Measurements from ENCODE around the gene TCP11L1.

The TCP11L1 gene, protein sequence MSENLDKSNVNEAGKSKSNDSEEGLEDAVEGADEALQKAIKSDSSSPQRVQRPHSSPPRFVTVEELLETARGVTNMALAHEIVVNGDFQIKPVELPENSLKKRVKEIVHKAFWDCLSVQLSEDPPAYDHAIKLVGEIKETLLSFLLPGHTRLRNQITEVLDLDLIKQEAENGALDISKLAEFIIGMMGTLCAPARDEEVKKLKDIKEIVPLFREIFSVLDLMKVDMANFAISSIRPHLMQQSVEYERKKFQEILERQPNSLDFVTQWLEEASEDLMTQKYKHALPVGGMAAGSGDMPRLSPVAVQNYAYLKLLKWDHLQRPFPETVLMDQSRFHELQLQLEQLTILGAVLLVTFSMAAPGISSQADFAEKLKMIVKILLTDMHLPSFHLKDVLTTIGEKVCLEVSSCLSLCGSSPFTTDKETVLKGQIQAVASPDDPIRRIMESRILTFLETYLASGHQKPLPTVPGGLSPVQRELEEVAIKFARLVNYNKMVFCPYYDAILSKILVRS

DNA sequence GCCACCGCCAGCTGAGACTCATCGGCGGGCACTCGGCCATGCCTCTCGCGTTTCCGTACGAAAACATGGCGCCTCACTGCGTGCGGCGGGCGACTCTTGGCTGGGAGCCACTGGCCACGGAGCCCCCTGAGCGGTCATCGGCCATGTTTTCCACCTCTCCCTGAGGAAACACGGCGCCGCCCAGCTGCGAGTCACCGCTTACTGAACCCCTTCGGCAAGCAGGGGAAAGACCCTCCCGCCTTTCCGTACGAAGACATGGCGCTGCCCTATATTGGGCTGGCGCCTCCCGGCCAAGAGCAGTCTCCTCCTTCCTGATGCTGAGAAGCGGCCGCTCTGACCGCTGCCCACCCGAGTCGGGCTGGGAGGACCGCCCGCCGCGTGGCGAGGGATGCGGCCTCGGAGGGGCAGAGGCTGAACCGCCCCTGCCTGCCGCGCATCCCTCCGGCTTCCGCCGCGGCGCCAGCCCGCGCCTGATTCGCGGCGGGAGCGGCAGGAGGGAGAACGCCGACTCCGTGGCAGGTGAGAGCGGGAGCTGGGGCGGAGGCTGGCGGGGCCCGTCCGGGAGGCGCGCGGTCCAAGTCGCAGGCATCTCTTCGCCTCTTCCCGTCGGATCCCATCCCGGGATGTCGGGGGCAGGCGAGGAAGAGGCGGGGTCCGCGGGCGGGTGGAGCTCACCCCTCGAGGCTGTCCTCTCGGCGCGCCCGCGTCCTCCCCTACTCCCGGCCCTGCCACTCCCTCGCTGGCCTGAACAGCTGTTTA, at the start of gene TCP11L1:
Gene TCP11L1, plus strand, starts transcription at position 299 of the 759 bp plus-strand sequence. CDS start 4,202 bp downstream, outside the sequence.
- Histone ChIP-seq H3K4me1 (ENCODE audit: control insufficient read depth, insufficient read depth, low read length) (peaks cover 10% of the 10 kb centered on the region), H3K4me3 (ENCODE audit: low read length in 2 of 2) (peak within 1 kb of the TSS; percentile 68 to 92), H3K27ac (ENCODE audit: low read length) (peak within 1 kb of the TSS; percentile 97), H3K9me3 (ENCODE audit: control insufficient read depth in 2 of 2, low read length in 2 of 2) (no peaks in the 10 kb centered on the region), H3K27me3 (ENCODE audit: control insufficient read depth in 1 of 2, insufficient read depth in 2 of 2, low read length in 2 of 2) (no peaks in the 10 kb centered on the region), H3K36me3 (ENCODE audit: control insufficient read depth in 2 of 2, insufficient read depth in 2 of 2, low read length in 2 of 2) (peaks cover 2 to 4% of the 10 kb centered on the region in 2 donors), H3K9ac (ENCODE audit: low read length in 2 of 2) (peak within 1 kb of the TSS; percentile 74 to 96)

DNA sequence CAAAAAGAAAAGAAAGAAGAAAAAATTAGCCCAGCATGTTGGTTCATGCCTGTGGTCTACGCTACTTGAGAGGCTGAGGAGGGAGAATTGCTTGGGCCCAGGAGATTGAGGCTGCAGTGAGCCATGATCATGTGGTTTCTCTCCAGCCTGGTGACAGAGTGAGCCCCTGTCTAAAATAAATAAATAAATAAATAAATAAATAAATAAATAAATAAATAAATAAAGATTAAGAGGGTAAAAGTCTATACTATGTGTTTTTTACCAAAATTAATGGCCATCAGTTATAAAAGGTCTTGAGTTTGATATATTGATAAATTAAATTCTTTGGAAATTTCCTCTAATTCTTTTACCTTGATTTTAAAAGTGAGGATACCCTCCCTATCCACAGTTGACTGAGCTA, 48.9 kb upstream of the TCP11L1 start:
- Histone ChIP-seq H3K36me3 (ENCODE audit: control insufficient read depth in 2 of 2, insufficient read depth in 2 of 2, low read length in 2 of 2) (no peaks in the 10 kb centered on the region), H3K27ac (ENCODE audit: low read length) (no peak overlapping the region), H3K4me1 (ENCODE audit: control insufficient read depth, insufficient read depth, low read length) (no peaks in the 10 kb centered on the region), H3K4me3 (ENCODE audit: low read length in 2 of 2) (no peak overlapping the region), H3K9me3 (ENCODE audit: control insufficient read depth in 2 of 2, low read length in 2 of 2) (peaks cover 0 to 4% of the 10 kb centered on the region in 2 donors), H3K9ac (ENCODE audit: low read length in 2 of 2) (no peak overlapping the region), H3K27me3 (ENCODE audit: control insufficient read depth in 1 of 2, insufficient read depth in 2 of 2, low read length in 2 of 2) (no peaks in the 10 kb centered on the region)

DNA sequence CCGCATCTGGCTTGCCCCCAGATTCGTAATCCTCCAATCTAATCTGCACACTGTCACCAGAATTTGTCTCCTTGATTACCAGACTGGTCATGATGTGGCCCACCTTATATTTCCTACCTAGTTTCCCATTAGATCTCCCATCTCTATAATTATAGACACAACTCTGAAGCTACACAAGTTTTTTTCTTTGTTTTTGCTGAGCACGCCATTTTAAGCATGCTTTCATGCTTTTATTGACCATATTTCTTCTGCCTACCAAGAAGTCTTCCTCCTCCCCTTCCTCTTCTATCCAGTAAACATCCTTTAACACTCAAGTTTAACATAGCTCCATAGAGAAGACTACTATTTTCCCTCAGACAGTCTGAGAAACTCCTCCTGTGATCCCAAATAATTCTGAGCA, 47.9 kb upstream of the TCP11L1 start:
- Histone ChIP-seq H3K9ac (ENCODE audit: low read length in 2 of 2) (no peak overlapping the region), H3K4me1 (ENCODE audit: control insufficient read depth, insufficient read depth, low read length) (no peaks in the 10 kb centered on the region), H3K27ac (ENCODE audit: low read length) (no peak overlapping the region), H3K9me3 (ENCODE audit: control insufficient read depth in 2 of 2, low read length in 2 of 2) (peaks cover 0 to 4% of the 10 kb centered on the region in 2 donors), H3K36me3 (ENCODE audit: control insufficient read depth in 2 of 2, insufficient read depth in 2 of 2, low read length in 2 of 2) (no peaks in the 10 kb centered on the region), H3K27me3 (ENCODE audit: control insufficient read depth in 1 of 2, insufficient read depth in 2 of 2, low read length in 2 of 2) (no peaks in the 10 kb centered on the region), H3K4me3 (ENCODE audit: low read length in 2 of 2) (no peak overlapping the region)

DNA sequence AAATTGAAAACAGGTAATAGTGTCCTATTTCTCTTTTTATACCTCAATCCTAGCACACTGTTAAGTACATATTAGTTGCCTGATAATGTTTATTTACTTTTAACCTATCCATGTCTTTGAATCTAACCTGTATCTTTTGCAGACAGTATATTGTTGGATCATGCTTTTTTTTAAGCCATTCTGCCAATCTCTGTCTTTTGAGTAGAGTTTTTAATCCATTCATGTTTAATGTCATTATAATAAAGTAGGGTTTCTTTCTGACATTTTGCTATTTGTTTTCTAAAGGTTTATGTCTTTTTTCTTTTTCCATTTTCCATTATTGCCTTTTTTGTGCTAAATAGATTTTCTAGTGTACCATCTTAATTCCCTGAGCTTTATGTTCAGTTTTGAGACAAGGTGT, 47.5 kb upstream of the TCP11L1 start:
- no peaks in the 10 kb centered on the region for H3K4me1 ChIP-seq (ENCODE audit: control insufficient read depth, insufficient read depth, low read length)
- no peak overlapping the region for H3K4me3 ChIP-seq (ENCODE audit: low read length in 2 of 2)
- H3K9ac ChIP-seq (ENCODE audit: low read length in 2 of 2): no peak overlapping the region
- no peaks in the 10 kb centered on the region for H3K36me3 ChIP-seq (ENCODE audit: control insufficient read depth in 2 of 2, insufficient read depth in 2 of 2, low read length in 2 of 2)
- H3K9me3 ChIP-seq (ENCODE audit: control insufficient read depth in 2 of 2, low read length in 2 of 2): peaks cover 0 to 4% of the 10 kb centered on the region in 2 donors
- no peaks in the 10 kb centered on the region for H3K27me3 ChIP-seq (ENCODE audit: control insufficient read depth in 1 of 2, insufficient read depth in 2 of 2, low read length in 2 of 2)
- no peak overlapping the region for H3K27ac ChIP-seq (ENCODE audit: low read length)

DNA sequence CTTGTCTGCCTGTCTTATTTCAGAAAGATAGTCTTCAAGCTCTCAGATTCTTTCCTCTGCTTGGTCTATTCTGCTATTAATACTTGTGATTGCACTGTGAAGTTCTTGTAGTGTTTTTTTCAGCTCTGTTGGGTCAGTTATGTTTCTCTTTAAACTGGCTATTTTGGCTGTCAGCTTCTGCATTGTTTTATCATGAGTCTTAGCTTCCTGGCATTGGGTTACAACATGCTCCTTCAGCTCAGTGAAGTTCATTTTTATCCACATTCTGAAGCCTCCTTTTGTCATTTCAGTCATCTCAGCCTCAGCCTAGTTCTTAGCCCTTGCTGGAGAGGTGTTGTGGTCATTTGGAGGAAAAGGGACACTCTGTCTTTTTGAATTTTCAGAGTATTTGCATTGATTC, 39.2 kb upstream of the TCP11L1 start:
- Histone ChIP-seq H3K4me1 (ENCODE audit: control insufficient read depth, insufficient read depth, low read length) (no peaks in the 10 kb centered on the region), H3K9me3 (ENCODE audit: control insufficient read depth in 2 of 2, low read length in 2 of 2) (no peaks in the 10 kb centered on the region), H3K27me3 (ENCODE audit: control insufficient read depth in 1 of 2, insufficient read depth in 2 of 2, low read length in 2 of 2) (no peaks in the 10 kb centered on the region), H3K36me3 (ENCODE audit: control insufficient read depth in 2 of 2, insufficient read depth in 2 of 2, low read length in 2 of 2) (no peaks in the 10 kb centered on the region), H3K9ac (ENCODE audit: low read length in 2 of 2) (no peak overlapping the region), H3K27ac (ENCODE audit: low read length) (no peak overlapping the region), H3K4me3 (ENCODE audit: low read length in 2 of 2) (no peak overlapping the region)

DNA sequence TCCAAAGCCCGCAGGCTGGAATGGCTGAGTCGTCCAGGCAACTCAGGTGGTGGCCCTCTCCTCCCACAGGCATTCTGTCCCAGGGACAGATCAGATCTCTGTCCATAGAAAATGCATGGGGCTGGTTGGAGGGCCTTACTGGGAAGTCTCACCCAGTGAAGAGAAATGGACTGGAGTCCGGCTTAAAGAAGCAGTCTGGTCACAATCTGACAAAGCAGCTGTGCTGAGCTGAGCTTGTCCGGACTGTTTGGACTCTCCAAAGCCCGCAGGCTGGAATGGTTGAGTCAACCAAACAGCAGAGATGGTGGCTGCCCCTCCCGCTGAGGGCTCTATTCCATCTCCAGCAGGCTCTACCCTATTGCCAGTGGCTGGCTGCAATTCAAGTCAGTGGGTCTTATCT, 38.1 kb upstream of the TCP11L1 start:
- H3K4me1 ChIP-seq (ENCODE audit: control insufficient read depth, insufficient read depth, low read length): no peaks in the 10 kb centered on the region

DNA sequence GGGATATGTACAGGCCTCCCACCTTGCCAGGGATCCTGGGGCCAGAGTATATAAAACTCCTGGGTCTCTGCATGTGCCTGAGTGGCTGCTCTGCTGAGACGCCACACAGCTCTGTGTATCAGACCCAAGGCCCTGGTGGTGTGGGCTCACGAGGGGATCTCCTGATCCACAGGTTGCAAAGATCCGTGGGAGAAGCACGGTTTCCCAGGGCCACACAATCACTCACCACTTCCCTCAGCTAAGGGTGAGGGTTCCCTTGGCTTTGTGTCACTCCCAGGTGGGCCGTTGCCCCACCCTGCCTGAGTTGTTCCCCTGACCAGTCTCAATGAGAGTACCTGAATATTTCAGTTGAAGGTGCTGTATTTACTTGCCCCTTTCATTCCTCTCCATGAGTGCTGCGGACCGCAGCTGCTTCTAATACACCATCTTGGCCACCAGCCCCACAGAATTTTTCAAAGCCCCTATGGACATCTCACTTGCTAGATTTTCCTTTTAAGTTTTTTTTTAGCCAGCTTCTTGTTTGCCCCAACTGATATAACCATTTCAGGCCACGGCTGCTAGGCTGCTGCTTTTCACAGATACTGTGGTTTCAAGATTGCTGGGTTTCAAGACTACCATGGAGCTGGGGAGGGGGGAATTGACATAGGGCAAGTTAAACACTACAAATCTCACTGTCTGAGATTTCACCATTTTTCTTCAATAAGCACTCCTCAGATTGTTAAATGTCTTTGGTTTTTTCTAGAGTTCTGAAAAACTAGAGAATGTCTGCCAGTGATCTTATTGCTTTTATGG, 37.4 kb upstream of the TCP11L1 start:
- Histone ChIP-seq H3K4me3 (ENCODE audit: low read length in 2 of 2) (no peak overlapping the region), H3K4me1 (ENCODE audit: control insufficient read depth, insufficient read depth, low read length) (no peaks in the 10 kb centered on the region)

More for the DNA sequence above, 38.1 kb upstream of the TCP11L1 start:
- Histone ChIP-seq H3K4me3 (ENCODE audit: low read length in 2 of 2) (no peak overlapping the region), H3K27ac (ENCODE audit: low read length) (no peak overlapping the region), H3K36me3 (ENCODE audit: control insufficient read depth in 2 of 2, insufficient read depth in 2 of 2, low read length in 2 of 2) (no peaks in the 10 kb centered on the region), H3K9ac (ENCODE audit: low read length in 2 of 2) (no peak overlapping the region), H3K27me3 (ENCODE audit: control insufficient read depth in 1 of 2, insufficient read depth in 2 of 2, low read length in 2 of 2) (no peaks in the 10 kb centered on the region), H3K9me3 (ENCODE audit: control insufficient read depth in 2 of 2, low read length in 2 of 2) (no peaks in the 10 kb centered on the region)

DNA sequence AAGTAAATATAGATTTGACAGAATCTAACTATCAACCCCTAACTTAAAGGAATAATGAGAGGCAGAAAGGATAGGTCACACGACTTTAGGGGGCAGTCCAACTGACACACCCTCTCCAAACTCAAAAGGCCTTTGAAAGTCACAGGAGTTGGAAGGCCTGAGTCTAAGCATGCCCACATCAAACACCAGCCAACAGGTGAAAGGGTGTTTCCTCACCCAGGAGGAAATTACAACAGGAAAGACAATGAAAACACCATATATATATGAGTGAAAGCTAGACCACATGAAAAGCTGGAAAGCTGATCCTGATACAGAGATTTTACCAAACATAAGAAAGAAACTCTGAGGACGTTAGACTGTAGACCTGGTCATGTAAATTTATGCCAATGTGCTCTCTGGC, 34.2 kb upstream of the TCP11L1 start:
- Histone ChIP-seq H3K4me1 (ENCODE audit: control insufficient read depth, insufficient read depth, low read length) (no peaks in the 10 kb centered on the region), H3K9ac (ENCODE audit: low read length in 2 of 2) (no peak overlapping the region), H3K4me3 (ENCODE audit: low read length in 2 of 2) (no peak overlapping the region), H3K27ac (ENCODE audit: low read length) (no peak overlapping the region), H3K36me3 (ENCODE audit: control insufficient read depth in 2 of 2, insufficient read depth in 2 of 2, low read length in 2 of 2) (no peaks in the 10 kb centered on the region), H3K27me3 (ENCODE audit: control insufficient read depth in 1 of 2, insufficient read depth in 2 of 2, low read length in 2 of 2) (no peaks in the 10 kb centered on the region), H3K9me3 (ENCODE audit: control insufficient read depth in 2 of 2, low read length in 2 of 2) (no peaks in the 10 kb centered on the region)

More for the DNA sequence above, 37.4 kb upstream of the TCP11L1 start:
- Histone ChIP-seq H3K9me3 (ENCODE audit: control insufficient read depth in 2 of 2, low read length in 2 of 2) (no peaks in the 10 kb centered on the region), H3K36me3 (ENCODE audit: control insufficient read depth in 2 of 2, insufficient read depth in 2 of 2, low read length in 2 of 2) (no peaks in the 10 kb centered on the region), H3K27ac (ENCODE audit: low read length) (no peak overlapping the region), H3K27me3 (ENCODE audit: control insufficient read depth in 1 of 2, insufficient read depth in 2 of 2, low read length in 2 of 2) (no peaks in the 10 kb centered on the region), H3K9ac (ENCODE audit: low read length in 2 of 2) (no peak overlapping the region)

DNA sequence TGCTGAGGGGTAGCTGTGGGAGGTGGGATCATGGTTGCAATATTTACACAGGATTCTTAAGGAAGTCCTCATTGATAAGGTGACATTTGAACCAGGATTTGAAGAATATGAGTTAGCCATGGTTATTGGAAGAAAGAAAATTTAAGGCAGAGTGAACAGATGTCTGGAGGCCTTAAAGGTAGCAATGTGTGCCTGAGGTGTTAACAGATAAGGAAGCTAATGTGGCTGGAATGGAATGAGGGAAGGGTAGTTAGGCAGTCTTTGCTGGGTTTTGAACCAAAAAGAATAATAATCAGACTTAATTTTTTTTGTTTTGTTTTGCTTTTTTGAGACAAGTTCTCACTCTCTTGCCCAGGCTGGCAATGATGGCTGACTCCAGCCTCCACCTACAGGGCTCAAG, 33.4 kb upstream of the TCP11L1 start:
- no peak overlapping the region for H3K4me3 ChIP-seq (ENCODE audit: low read length in 2 of 2)
- no peaks in the 10 kb centered on the region for H3K27me3 ChIP-seq (ENCODE audit: control insufficient read depth in 1 of 2, insufficient read depth in 2 of 2, low read length in 2 of 2)
- H3K36me3 ChIP-seq (ENCODE audit: control insufficient read depth in 2 of 2, insufficient read depth in 2 of 2, low read length in 2 of 2): no peaks in the 10 kb centered on the region
- no peaks in the 10 kb centered on the region for H3K4me1 ChIP-seq (ENCODE audit: control insufficient read depth, insufficient read depth, low read length)
- H3K9ac ChIP-seq (ENCODE audit: low read length in 2 of 2): no peak overlapping the region
- no peak overlapping the region for H3K27ac ChIP-seq (ENCODE audit: low read length)
- H3K9me3 ChIP-seq (ENCODE audit: control insufficient read depth in 2 of 2, low read length in 2 of 2): no peaks in the 10 kb centered on the region

DNA sequence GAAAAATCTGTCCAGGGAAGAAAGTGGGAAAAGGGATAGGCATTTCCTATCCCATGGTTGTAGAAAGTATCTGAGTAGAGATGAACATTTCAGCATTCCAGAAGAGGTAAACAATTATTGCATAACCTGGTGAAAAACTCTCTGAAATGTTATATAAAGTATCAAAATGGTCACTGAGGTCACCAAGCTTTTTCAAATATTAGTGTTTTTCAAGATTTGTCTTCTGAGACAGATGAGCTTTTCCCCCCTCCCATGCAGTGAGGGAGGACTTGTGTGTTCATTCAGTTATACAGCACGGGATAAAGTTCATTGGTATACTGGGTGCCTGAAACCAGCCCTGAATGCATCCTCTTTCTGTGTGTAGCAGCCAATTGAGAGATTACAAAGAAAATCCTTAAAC, 25.6 kb upstream of the TCP11L1 start:
- H3K27me3 ChIP-seq (ENCODE audit: control insufficient read depth in 1 of 2, insufficient read depth in 2 of 2, low read length in 2 of 2): no peaks in the 10 kb centered on the region
- H3K9ac ChIP-seq (ENCODE audit: low read length in 2 of 2): no peak overlapping the region
- no peaks in the 10 kb centered on the region for H3K36me3 ChIP-seq (ENCODE audit: control insufficient read depth in 2 of 2, insufficient read depth in 2 of 2, low read length in 2 of 2)
- peaks cover 10% of the 10 kb centered on the region for H3K4me1 ChIP-seq (ENCODE audit: control insufficient read depth, insufficient read depth, low read length)
- H3K9me3 ChIP-seq (ENCODE audit: control insufficient read depth in 2 of 2, low read length in 2 of 2): no peaks in the 10 kb centered on the region
- no peak overlapping the region for H3K27ac ChIP-seq (ENCODE audit: low read length)
- H3K4me3 ChIP-seq (ENCODE audit: low read length in 2 of 2): no peak overlapping the region

Data from stomach smooth muscle (tissue), 2 donors.